Measurements from ENCODE around the gene REEP6.
A peak's percentile ranks its signal among the peaks of the same experiment; 100 is the strongest.

REEP6 gene

GRCh38 chr19:1469255-1470054, 21.5 kb upstream of the REEP6 start:
- H2AFZ ChIP-seq (ENCODE audit: low read length), result no peak overlapping the region
- no peaks in the 10 kb centered on the region for H3K79me2 ChIP-seq (ENCODE audit: low read length)
- peak overlapping the region; percentile 65; the same call in 1 of the 2 replicates for H3K4me2 ChIP-seq (ENCODE audit: low read depth, low read length)
- H3K4me3 ChIP-seq (ENCODE audit: low read length), result 0 out of 2 replicates have a peak overlapping the region, but pooled peaks have one; percentile 39
- H3F3A ChIP-seq (ENCODE audit: insufficient read depth, low read length), result peaks cover 9% of the 10 kb centered on the region; the same call in 1 of the 2 replicates
- no peak overlapping the region for H3K9ac ChIP-seq (ENCODE audit: low read length)
- no peaks in the 10 kb centered on the region for H3K9me3 ChIP-seq (replicated peaks; ENCODE audit: insufficient read depth, low read length)
- H4K20me1 ChIP-seq (ENCODE audit: insufficient read depth, low read length), result peaks cover 14% of the 10 kb centered on the region
- no peak for DNase-seq
- TF ChIP-seq CTCF (IDR thresholded peaks at IDR 0.05; ENCODE audit: low read length), result no peak
- no peak for TF ChIP-seq EZH2 (optimal IDR thresholded peaks at IDR 0.05; ENCODE audit: low read depth, low read length)
- no peak for TF ChIP-seq EZH2phosphoT487 (IDR thresholded peaks at IDR 0.05; ENCODE audit: low read length)
- no peaks in the 10 kb centered on the region for H3K9me2 ChIP-seq (replicated peaks; ENCODE audit: insufficient read depth, low read length)
- no peaks in the 10 kb centered on the region for H3K36me3 ChIP-seq (replicated peaks; ENCODE audit: insufficient read depth, low read length)
- no peak overlapping the region for H3K27ac ChIP-seq (ENCODE audit: low read length)
- peaks cover 40% of the 10 kb centered on the region for H3K27me3 ChIP-seq (replicated peaks; ENCODE audit: insufficient read depth, low read length)
- peaks cover 14% of the 10 kb centered on the region; the same call in 1 of the 2 replicates for H3K4me1 ChIP-seq (ENCODE audit: low read length)

GRCh38 chr19:1470055-1470304, 21.0 kb upstream of the REEP6 start:
- no peak for DNase-seq
- H3K27ac ChIP-seq (ENCODE audit: low read length), result no peak overlapping the region
- 0 out of 2 replicates have a peak, but pooled peaks cover under 1% of the 10 kb centered on the region for H3K79me2 ChIP-seq (ENCODE audit: low read length)
- H3K4me1 ChIP-seq (ENCODE audit: low read length), result peaks cover 14% of the 10 kb centered on the region; the same call in 1 of the 2 replicates
- no peak overlapping the region for H3K9ac ChIP-seq (ENCODE audit: low read length)
- H3K4me3 ChIP-seq (ENCODE audit: low read length), result peak overlapping the region; percentile 39; the same call in 1 of the 2 replicates
- H3K4me2 ChIP-seq (ENCODE audit: low read depth, low read length), result peak overlapping the region; percentile 65; the same call in 1 of the 2 replicates
- H3K36me3 ChIP-seq (replicated peaks; ENCODE audit: insufficient read depth, low read length), result no peaks in the 10 kb centered on the region
- peaks cover 9% of the 10 kb centered on the region; the same call in 1 of the 2 replicates for H3F3A ChIP-seq (ENCODE audit: insufficient read depth, low read length)
- peaks cover 14% of the 10 kb centered on the region for H4K20me1 ChIP-seq (ENCODE audit: insufficient read depth, low read length)
- no peaks in the 10 kb centered on the region for H3K9me2 ChIP-seq (replicated peaks; ENCODE audit: insufficient read depth, low read length)
- H3K9me3 ChIP-seq (replicated peaks; ENCODE audit: insufficient read depth, low read length), result no peaks in the 10 kb centered on the region
- no peak for TF ChIP-seq CTCF (IDR thresholded peaks at IDR 0.05; ENCODE audit: low read length)
- no peak for TF ChIP-seq EZH2 (optimal IDR thresholded peaks at IDR 0.05; ENCODE audit: low read depth, low read length)
- H2AFZ ChIP-seq (ENCODE audit: low read length), result no peak overlapping the region
- peaks cover 40% of the 10 kb centered on the region for H3K27me3 ChIP-seq (replicated peaks; ENCODE audit: insufficient read depth, low read length)

- peaks cover 14% of the 10 kb centered on the region for H4K20me1 ChIP-seq (ENCODE audit: insufficient read depth, low read length)
- peak overlapping the region; percentile 39; the same call in 1 of the 2 replicates for H3K4me3 ChIP-seq (ENCODE audit: low read length)
- peaks cover 14% of the 10 kb centered on the region; the same call in 1 of the 2 replicates for H3K4me1 ChIP-seq (ENCODE audit: low read length)
- H3F3A ChIP-seq (ENCODE audit: insufficient read depth, low read length), result peaks cover 9% of the 10 kb centered on the region; the same call in 1 of the 2 replicates
- DNase-seq, result peak; percentile 70
- no peaks in the 10 kb centered on the region for H3K9me3 ChIP-seq (replicated peaks; ENCODE audit: insufficient read depth, low read length)
- no peak overlapping the region for H2AFZ ChIP-seq (ENCODE audit: low read length)
- H3K27ac ChIP-seq (ENCODE audit: low read length), result no peak overlapping the region
- H3K9me2 ChIP-seq (replicated peaks; ENCODE audit: insufficient read depth, low read length), result no peaks in the 10 kb centered on the region
- peaks cover 6% of the 10 kb centered on the region; the same call in 1 of the 2 replicates for H3K79me2 ChIP-seq (ENCODE audit: low read length)
- no peak overlapping the region for H3K9ac ChIP-seq (ENCODE audit: low read length)
- peak overlapping the region; percentile 65 for H3K4me2 ChIP-seq (ENCODE audit: low read depth, low read length)
- no peaks in the 10 kb centered on the region for H3K36me3 ChIP-seq (replicated peaks; ENCODE audit: insufficient read depth, low read length)
- no peak for TF ChIP-seq CTCF (IDR thresholded peaks at IDR 0.05; ENCODE audit: low read length)
- TF ChIP-seq EZH2 (optimal IDR thresholded peaks at IDR 0.05; ENCODE audit: low read depth, low read length), result no peak
- TF ChIP-seq EZH2phosphoT487 (IDR thresholded peaks at IDR 0.05; ENCODE audit: low read length), result no peak
- H3K27me3 ChIP-seq (replicated peaks; ENCODE audit: insufficient read depth, low read length), result peaks cover 40% of the 10 kb centered on the region
These were observed 20.5 kb upstream of the REEP6 start for GRCh38 chr19:1470305-1471009.

Data from MM.1S (cell line).